ENCODE results near the gene TMED8. TPM values are rescaled to one million over a fixed set of nuclear protein-coding genes. Genes with fewer than 3 reads are reported as not detected.

TMED8 gene
- total RNA-seq, 2 donors from 2014 or later = 20.5 to 27.6 TPM

DNA sequence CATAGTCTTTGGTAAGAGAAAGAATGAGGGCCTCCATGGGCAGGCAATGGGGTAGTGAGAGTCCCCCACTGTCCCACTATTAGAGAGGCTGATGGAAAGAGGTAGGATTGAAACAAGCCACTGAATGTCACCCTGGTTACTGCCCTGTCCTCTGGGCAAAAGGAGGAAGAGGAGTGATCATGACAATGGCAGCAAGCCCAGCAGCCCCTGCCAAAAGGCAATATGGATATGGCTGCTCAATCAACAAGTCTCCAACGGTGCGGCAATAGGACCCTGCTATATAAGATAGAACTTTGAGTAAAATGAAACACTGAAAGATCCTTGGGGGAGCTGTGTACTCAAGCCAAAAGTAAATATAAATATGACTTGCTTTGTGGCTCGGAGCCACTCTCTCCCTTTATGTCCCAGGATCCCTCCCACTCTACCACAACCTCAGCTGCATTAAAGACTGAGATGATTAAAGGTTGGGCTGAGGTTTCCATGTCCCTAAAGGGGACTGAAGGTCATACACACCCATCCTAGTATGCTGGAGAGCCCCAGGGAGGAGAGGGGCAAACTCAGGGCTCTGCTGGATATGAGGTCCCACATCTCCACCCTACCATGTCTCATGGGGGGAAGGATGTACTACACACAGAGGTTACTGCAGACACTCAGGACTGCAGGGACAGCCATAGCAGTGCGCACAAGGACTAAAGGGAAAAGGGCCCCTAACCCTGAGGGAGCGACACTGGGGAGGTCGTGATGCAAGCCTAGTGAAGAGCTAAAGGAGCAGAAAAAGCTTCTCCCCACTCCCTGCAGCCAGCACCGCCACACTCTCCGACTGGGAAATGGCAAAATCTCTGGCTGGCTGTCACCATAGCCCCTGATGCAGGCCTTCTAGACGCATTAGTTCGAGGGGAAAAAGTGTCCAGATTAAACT lies 62.1 kb downstream of the TMED8 start:
- Mint-ChIP-seq H3K4me3 (no peak overlapping the region), H3K27me3 (ENCODE audit: insufficient read depth) (no peaks in the 10 kb centered on the region), H3K27ac (peak overlapping the region; percentile 89), H3K36me3 (ENCODE audit: low read depth) (peaks cover 7% of the 10 kb centered on the region), H3K9me3 (no peaks in the 10 kb centered on the region), H3K4me1 (peaks cover 66% of the 10 kb centered on the region)
- Histone ChIP-seq H3K4me1 (ENCODE audit: control insufficient read depth, insufficient read depth, low read length) (peaks cover 28% of the 10 kb centered on the region), H3K9me3 (ENCODE audit: control insufficient read depth, low read length) (no peaks in the 10 kb centered on the region), H3K36me3 (ENCODE audit: control insufficient read depth, insufficient read depth, low read length) (peaks cover 8% of the 10 kb centered on the region), H3K9ac (ENCODE audit: extremely low read depth, low read length, poor library complexity, severe bottlenecking) (peak overlapping the region; percentile 60), H3K27ac (ENCODE audit: low read depth, low read length) (peak overlapping the region; percentile 31), H3K27me3 (ENCODE audit: control insufficient read depth, insufficient read depth, low read length, poor library complexity, severe bottlenecking) (no peaks in the 10 kb centered on the region), H3K4me3 (ENCODE audit: low read length) (peak overlapping the region; percentile 27)
- WGBS, 2 experiments (ENCODE audit: insufficient coverage in 1 of 2, insufficient read length in 1 of 2) = 80 to 90% methylated on average over 4 to 9 of the region's 10 CpGs
- peak; percentile 57 for DNase-seq
- TF ChIP-seq, protein P1, sequence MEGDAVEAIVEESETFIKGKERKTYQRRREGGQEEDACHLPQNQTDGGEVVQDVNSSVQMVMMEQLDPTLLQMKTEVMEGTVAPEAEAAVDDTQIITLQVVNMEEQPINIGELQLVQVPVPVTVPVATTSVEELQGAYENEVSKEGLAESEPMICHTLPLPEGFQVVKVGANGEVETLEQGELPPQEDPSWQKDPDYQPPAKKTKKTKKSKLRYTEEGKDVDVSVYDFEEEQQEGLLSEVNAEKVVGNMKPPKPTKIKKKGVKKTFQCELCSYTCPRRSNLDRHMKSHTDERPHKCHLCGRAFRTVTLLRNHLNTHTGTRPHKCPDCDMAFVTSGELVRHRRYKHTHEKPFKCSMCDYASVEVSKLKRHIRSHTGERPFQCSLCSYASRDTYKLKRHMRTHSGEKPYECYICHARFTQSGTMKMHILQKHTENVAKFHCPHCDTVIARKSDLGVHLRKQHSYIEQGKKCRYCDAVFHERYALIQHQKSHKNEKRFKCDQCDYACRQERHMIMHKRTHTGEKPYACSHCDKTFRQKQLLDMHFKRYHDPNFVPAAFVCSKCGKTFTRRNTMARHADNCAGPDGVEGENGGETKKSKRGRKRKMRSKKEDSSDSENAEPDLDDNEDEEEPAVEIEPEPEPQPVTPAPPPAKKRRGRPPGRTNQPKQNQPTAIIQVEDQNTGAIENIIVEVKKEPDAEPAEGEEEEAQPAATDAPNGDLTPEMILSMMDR (conservative IDR thresholded peaks at IDR 0.05) = no peak

DNA sequence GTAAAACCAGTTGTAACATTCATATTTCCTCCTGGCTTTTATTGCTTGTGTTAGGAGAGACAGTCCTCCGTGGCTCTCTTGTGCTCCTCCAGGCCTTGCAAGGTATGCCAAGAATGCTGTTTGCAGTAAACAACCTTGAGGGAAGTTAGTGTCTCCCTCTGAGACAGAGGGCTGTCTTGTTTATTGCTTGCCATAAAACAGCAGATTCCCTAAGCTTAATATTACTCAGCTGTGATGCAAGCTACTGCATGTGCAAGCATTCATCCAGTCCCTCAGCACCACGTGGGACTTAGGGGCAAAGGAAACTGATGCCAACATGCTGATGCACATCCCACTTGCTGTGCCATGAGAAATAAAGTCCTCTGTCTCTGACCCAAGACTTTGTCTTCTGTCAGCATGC lies 62.9 kb downstream of the TMED8 start:
- Mint-ChIP-seq H3K27ac (peak overlapping the region; percentile 89), H3K27me3 (ENCODE audit: insufficient read depth) (no peaks in the 10 kb centered on the region), H3K36me3 (ENCODE audit: low read depth) (peaks cover 7% of the 10 kb centered on the region), H3K4me3 (peak overlapping the region; percentile 32), H3K4me1 (peaks cover 58% of the 10 kb centered on the region), H3K9me3 (no peaks in the 10 kb centered on the region)
- H3K9me3 ChIP-seq (ENCODE audit: control insufficient read depth, low read length) = no peaks in the 10 kb centered on the region
- H3K27me3 ChIP-seq (ENCODE audit: control insufficient read depth, insufficient read depth, low read length, poor library complexity, severe bottlenecking) = no peaks in the 10 kb centered on the region
- H3K27ac ChIP-seq (ENCODE audit: low read depth, low read length) = peak overlapping the region; percentile 31
- DNase-seq = peak; percentile 77
- 25% methylated on average over 2 of the region's 2 CpGs for WGBS, 2 experiments (ENCODE audit: insufficient coverage in 1 of 2, insufficient read length in 1 of 2)
- TF ChIP-seq, protein P1 (conservative IDR thresholded peaks at IDR 0.05) = no peak
- peaks cover 8% of the 10 kb centered on the region for H3K36me3 ChIP-seq (ENCODE audit: control insufficient read depth, insufficient read depth, low read length)
- H3K4me1 ChIP-seq (ENCODE audit: control insufficient read depth, insufficient read depth, low read length) = peaks cover 25% of the 10 kb centered on the region
- H3K9ac ChIP-seq (ENCODE audit: extremely low read depth, low read length, poor library complexity, severe bottlenecking) = peak overlapping the region; percentile 60
- peak overlapping the region; percentile 20 for H3K4me3 ChIP-seq (ENCODE audit: low read length)

DNA sequence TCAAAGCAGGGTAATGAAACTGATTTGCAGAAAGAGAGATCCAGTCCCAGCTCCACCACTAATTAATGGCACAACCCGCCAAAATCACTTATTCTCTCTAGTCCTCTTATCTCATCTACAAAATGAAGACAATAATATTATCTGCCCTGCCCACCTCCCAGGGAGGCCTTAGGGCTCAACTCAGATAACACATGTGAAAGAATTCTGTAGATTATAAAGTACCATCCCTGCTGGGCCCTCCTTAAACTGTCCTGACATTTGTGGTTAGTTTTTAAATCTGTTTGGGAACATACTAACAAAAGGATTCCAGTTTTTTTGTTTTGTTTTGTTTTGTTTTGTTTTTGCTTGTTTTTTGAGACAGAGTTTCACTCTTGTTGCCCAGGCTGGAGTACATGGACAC lies 63.5 kb downstream of the TMED8 start:
- DNase-seq = peak; percentile 65
- 38% methylated on average over 1 of the region's 1 CpG; no CpG with 5 or more reads in 1 of the 2 experiments for WGBS, 2 experiments (ENCODE audit: insufficient coverage in 1 of 2, insufficient read length in 1 of 2)
- peak overlapping the region; percentile 25 for H3K27ac ChIP-seq (ENCODE audit: low read depth, low read length)
- peak overlapping the region; percentile 51 for H3K4me3 ChIP-seq (ENCODE audit: low read length)
- no peaks in the 10 kb centered on the region for H3K27me3 Mint-ChIP-seq (ENCODE audit: insufficient read depth)
- H3K27me3 ChIP-seq (ENCODE audit: control insufficient read depth, insufficient read depth, low read length, poor library complexity, severe bottlenecking) = no peaks in the 10 kb centered on the region
- H3K4me3 Mint-ChIP-seq = peak overlapping the region; percentile 32
- TF ChIP-seq, protein P1 (conservative IDR thresholded peaks at IDR 0.05) = no peak
- peak overlapping the region; percentile 60 for H3K9ac ChIP-seq (ENCODE audit: extremely low read depth, low read length, poor library complexity, severe bottlenecking)
- no peaks in the 10 kb centered on the region for H3K9me3 Mint-ChIP-seq
- H3K4me1 Mint-ChIP-seq = peaks cover 55% of the 10 kb centered on the region
- H3K9me3 ChIP-seq (ENCODE audit: control insufficient read depth, low read length) = no peaks in the 10 kb centered on the region
- peak overlapping the region; percentile 89 for H3K27ac Mint-ChIP-seq
- peaks cover 10% of the 10 kb centered on the region for H3K36me3 Mint-ChIP-seq (ENCODE audit: low read depth)
- peaks cover 8% of the 10 kb centered on the region for H3K36me3 ChIP-seq (ENCODE audit: control insufficient read depth, insufficient read depth, low read length)
- H3K4me1 ChIP-seq (ENCODE audit: control insufficient read depth, insufficient read depth, low read length) = peaks cover 25% of the 10 kb centered on the region
